Testis (tissue), 3 donors: Measurements from ENCODE around the gene CADM4. TPM values are rescaled to one million over a fixed set of nuclear protein-coding genes. Genes with fewer than 3 reads are reported as not detected.

Source experiments
- DNase-seq: peaks from one replicate; pipeline ENCODE4 v3.0.0-alpha.2; 2019
- H3K27ac ChIP-seq, 2 donors: fragments of 200-600 bp; sonication (generic); one replicate each; pipeline ENCODE4 v1.5.1; 2019
- H3K27me3 ChIP-seq: fragments of 200-600 bp; sonication (generic); one replicate; pipeline ENCODE4 v1.5.1; 2019
- H3K36me3 ChIP-seq: fragments of 200-600 bp; sonication (generic); one replicate; pipeline ENCODE4 v1.5.1; 2017; ENCODE audit warnings: low read depth; ENCODE audit errors: missing control alignments
- H3K4me1 ChIP-seq: fragments of 200-600 bp; sonication (generic); one replicate; pipeline ENCODE4 v1.5.1; 2019
- H3K4me3 ChIP-seq, 2 donors: fragments of 200-600 bp; sonication (generic); one replicate each; pipeline ENCODE4 v1.5.1; 2017 to 2019
- H3K9me3 ChIP-seq: fragments of 200-600 bp; sonication (generic); one replicate; pipeline ENCODE4 v1.5.1; 2017
- POLR2A ChIP-seq: fragments of 450-650 bp; IDR thresholded peaks from one replicate; pipeline ENCODE4 v1.6.1; 2017; ENCODE audit warnings: antibody characterized with exemption, mild to moderate bottlenecking, moderate library complexity
- WGBS, 2 donors: methylation state at CpG; one replicate each; pipeline ENCODE4 v1.1.5; 2018; 5-methylcytosine and 5-hydroxymethylcytosine counted together
- intact Hi-C: fragments of 100-400 bp; cut with DNase I; formaldehyde crosslinking; loops from one replicate; pipeline ENCODE4 v1.15.1; 2023; ENCODE audit warnings: low total_unique reads
- polyA plus RNA-seq: library from polyadenylated mRNA; stranded (reverse); fragments of 350-450 nt; fragmentation: Illumina TruSeq; extraction: RNeasy Lipid Tissue Mini Kit (QIAGEN cat#74804); gene quantifications from one replicate; pipeline ENCODE4 v1.2.3, GENCODE V29; 2014; ENCODE audit warnings: low read depth, low replicate concordance; ENCODE audit not compliant: insufficient read depth
- total RNA-seq, 2 donors: library from RNA; depleted of rRNA; stranded (reverse); fragments of >200 nt; gene quantifications; one replicate each; pipeline ENCODE4 v1.2.3, GENCODE V29; 2016
- TF ChIP-seq, protein P1 (sequence below), 3 experiments: fragments of 450-650 bp in 2 of 3; fragments of 200-600 bp in 1 of 3; sonication (generic) in 1 of 3; IDR thresholded peaks; one replicate each; pipeline ENCODE4 v1.5.1; 2016 to 2019; ENCODE audit warnings: antibody characterized with exemption in 3 of 3, mild to moderate bottlenecking in 2 of 3, moderate library complexity in 1 of 3

CADM4 gene
- total and polyA plus RNA-seq, 3 donors from 2014 or later: 1.5 to 7.8 (median 4.3) TPM

DNA sequence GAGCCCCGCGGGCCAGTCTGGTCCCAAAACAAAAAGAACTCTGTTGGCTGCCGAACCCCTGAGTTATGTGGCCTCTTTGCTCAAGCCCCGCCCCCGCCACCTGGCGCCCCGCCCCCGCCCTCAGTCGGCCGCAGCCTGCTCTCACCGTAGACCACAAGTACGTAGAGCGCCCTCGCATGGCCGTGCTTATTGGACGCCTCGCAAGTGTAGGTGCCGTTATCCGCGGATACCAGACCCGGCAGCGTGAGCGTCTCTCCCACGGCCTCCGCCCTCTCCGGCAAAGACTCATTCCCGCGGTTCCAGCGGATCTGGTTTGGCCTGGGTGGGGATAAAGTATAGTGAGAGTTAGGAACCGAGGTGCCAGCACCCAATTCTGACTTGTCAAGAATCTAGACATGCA, 14.7 kb downstream of the CADM4 start:
- H3K4me3 ChIP-seq: peak overlapping the region in 1 of 2 donors; percentile 3
- no peaks in the 10 kb centered on the region for H3K4me1 ChIP-seq
- H3K27me3 ChIP-seq: no peaks in the 10 kb centered on the region
- H3K27ac ChIP-seq: no peak overlapping the region
- peak; percentile 81 for DNase-seq
- intact Hi-C loops: no loop called here
- TF ChIP-seq, protein P1, sequence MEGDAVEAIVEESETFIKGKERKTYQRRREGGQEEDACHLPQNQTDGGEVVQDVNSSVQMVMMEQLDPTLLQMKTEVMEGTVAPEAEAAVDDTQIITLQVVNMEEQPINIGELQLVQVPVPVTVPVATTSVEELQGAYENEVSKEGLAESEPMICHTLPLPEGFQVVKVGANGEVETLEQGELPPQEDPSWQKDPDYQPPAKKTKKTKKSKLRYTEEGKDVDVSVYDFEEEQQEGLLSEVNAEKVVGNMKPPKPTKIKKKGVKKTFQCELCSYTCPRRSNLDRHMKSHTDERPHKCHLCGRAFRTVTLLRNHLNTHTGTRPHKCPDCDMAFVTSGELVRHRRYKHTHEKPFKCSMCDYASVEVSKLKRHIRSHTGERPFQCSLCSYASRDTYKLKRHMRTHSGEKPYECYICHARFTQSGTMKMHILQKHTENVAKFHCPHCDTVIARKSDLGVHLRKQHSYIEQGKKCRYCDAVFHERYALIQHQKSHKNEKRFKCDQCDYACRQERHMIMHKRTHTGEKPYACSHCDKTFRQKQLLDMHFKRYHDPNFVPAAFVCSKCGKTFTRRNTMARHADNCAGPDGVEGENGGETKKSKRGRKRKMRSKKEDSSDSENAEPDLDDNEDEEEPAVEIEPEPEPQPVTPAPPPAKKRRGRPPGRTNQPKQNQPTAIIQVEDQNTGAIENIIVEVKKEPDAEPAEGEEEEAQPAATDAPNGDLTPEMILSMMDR (IDR thresholded peaks at IDR 0.05): no peak
- no peak for TF ChIP-seq POLR2A
- no peaks in the 10 kb centered on the region for H3K9me3 ChIP-seq
- WGBS, 2 donors: 15 to 24% methylated on average over 5 to 30 of the region's 30 CpGs
- no peaks in the 10 kb centered on the region for H3K36me3 ChIP-seq

DNA sequence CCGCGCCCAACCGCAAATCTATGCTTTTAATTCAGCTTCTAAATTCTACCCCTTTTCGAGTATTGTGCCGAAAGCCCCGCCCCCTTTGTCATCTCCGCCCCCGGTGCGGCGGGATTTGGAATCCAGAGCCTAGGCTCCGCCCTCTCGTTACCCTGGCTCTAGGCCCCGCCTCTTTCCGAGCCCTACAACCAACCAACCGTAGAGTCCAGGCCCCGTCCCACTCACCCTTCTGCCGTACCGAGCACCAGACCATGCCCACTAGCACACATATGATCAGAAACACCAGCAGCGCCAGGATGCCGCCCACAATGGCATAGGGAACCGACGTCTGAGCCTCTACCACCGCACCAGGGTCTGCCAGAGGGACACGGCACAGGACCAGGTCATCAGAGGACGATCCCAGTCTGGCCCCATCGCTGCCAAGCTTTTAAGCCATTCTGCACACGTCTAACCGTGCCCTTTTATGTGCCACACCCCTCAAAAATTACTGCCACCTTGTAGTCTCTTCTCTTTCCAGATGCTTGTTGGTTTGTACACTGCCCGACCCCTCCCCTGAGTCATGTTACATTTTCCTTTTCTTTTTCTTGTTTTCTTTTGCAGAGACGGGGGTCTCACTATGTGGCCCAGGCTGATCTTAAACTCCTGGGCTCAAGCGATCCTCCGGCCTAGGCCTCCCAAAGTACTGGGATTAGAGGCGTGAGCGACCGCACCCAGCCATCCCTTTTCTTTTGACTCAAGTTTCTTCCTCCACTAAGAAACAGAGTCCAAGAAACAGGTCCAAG, 15.6 kb downstream of the CADM4 start:
- Histone ChIP-seq H3K36me3 (no peaks in the 10 kb centered on the region), H3K4me1 (no peaks in the 10 kb centered on the region), H3K27ac (no peak overlapping the region), H3K9me3 (no peaks in the 10 kb centered on the region), H3K27me3 (no peaks in the 10 kb centered on the region), H3K4me3 (peak overlapping the region; percentile 15 to 18)
- intact Hi-C loops: no loop called here
- no peak for TF ChIP-seq POLR2A
- TF ChIP-seq, protein P1 (IDR thresholded peaks at IDR 0.05): no peak
- WGBS, 2 donors: 59 to 73% methylated on average over 27 to 35 of the region's 35 CpGs
- DNase-seq: peak; percentile 69

DNA sequence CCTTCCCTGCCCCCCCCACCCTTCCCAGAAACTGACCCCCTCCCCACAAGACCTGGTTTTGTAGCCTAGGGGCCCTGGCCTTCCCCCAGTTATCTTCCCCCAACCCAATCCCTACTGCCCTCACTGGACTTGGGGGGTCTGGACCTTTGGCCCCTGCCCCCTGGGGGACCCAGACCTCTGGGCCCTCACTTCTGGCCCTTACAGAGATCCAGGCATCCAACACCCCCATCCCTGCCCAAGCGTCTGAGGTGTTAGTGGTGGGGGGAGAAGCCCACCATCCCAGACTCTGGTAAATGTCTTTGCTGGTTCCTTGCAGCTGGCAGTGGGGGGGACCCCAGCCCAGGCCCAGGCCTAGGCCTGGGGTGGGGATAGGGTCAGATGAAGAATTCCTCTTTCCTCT, 16.7 kb downstream of the CADM4 start:
- TF ChIP-seq, protein P1 (IDR thresholded peaks at IDR 0.05): no peak
- intact Hi-C loops: no loop called here
- Histone ChIP-seq H3K9me3 (no peaks in the 10 kb centered on the region), H3K27me3 (no peaks in the 10 kb centered on the region), H3K4me3 (peak overlapping the region; percentile 15 to 18), H3K27ac (no peak overlapping the region), H3K36me3 (no peaks in the 10 kb centered on the region), H3K4me1 (no peaks in the 10 kb centered on the region)
- WGBS, 2 donors: 67 to 79% methylated on average over 1 of the region's 1 CpG
- no peak for DNase-seq

DNA sequence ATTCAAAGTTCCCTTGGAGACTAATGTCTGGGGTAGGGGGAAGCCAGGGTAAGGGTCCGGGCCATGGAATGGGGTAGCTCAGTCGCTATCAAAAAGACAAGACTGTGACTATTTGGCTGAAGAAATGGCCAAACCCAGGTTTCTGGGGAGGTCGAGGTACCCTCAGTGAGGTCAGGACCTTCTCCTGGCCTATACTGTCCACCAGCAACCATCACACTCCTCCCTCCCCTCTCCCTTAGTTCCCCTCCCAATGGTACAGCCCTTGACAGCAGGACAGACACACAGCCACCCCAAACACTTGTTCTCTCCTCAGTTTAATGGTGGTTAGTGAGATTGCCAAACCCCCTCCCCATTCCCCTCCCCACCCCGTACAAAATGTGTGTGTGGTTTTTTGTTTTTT, 17.6 kb downstream of the CADM4 start:
- no peaks in the 10 kb centered on the region for H3K27me3 ChIP-seq

More for the DNA sequence above, 17.6 kb downstream of the CADM4 start:
- H3K9me3 ChIP-seq: no peaks in the 10 kb centered on the region
- H3K4me1 ChIP-seq: no peaks in the 10 kb centered on the region
- intact Hi-C loops: no loop called here
- H3K27ac ChIP-seq: no peak overlapping the region
- WGBS, 2 donors: 47 to 60% methylated on average over 4 of the region's 4 CpGs
- DNase-seq: no peak
- no peaks in the 10 kb centered on the region for H3K36me3 ChIP-seq
- TF ChIP-seq, protein P1 (IDR thresholded peaks at IDR 0.05): no peak
- TF ChIP-seq POLR2A: no peak
- no peak overlapping the region for H3K4me3 ChIP-seq
